Hepatocyte (in vitro differentiated cells): ENCODE measurements around the gene CCDC192. TPM values are rescaled to one million over a fixed set of nuclear protein-coding genes. Genes with fewer than 3 reads are reported as not detected.

Source experiments
- DNase-seq: peaks from one replicate; pipeline ENCODE4 v3.0.0-alpha.2; 2016; ENCODE audit warnings: low spot score
- H2AFZ ChIP-seq: fragments of 200-600 bp; sonication (generic); 2 replicates; pipeline ENCODE4 v1.6.0; 2016; ENCODE audit warnings: antibody characterized with exemption, mild to moderate bottlenecking
- H3K27ac ChIP-seq: fragments of 200-600 bp; sonication (generic); 2 replicates; pipeline ENCODE4 v1.5.1; 2016; ENCODE audit warnings: mild to moderate bottlenecking
- H3K27me3 ChIP-seq: fragments of 200-600 bp; sonication (generic); 2 replicates; pipeline ENCODE4 v1.6.1; 2016
- H3K36me3 ChIP-seq: fragments of 200-600 bp; sonication (generic); replicated peaks from 2 replicates; pipeline ENCODE4 v1.5.1; 2016; ENCODE audit warnings: low read depth; ENCODE audit not compliant: insufficient read depth
- H3K4me1 ChIP-seq: fragments of 200-600 bp; sonication (generic); 2 replicates; pipeline ENCODE4 v1.5.1; 2016; ENCODE audit warnings: mild to moderate bottlenecking, moderate library complexity; ENCODE audit not compliant: insufficient read depth
- H3K4me2 ChIP-seq: fragments of 200-600 bp; sonication (generic); 2 replicates; pipeline ENCODE4 v1.6.0; 2016
- H3K4me3 ChIP-seq: fragments of 200-600 bp; sonication (generic); 2 replicates; pipeline ENCODE4 v1.5.1; 2016; ENCODE audit warnings: mild to moderate bottlenecking
- H3K79me2 ChIP-seq: fragments of 200-600 bp; sonication (generic); 2 replicates; pipeline ENCODE4 v1.6.0; 2017; ENCODE audit warnings: mild to moderate bottlenecking
- H3K9me2 ChIP-seq: fragments of 200-600 bp; sonication (generic); replicated peaks from 2 replicates; pipeline ENCODE4 v1.6.0; 2017; ENCODE audit warnings: mild to moderate bottlenecking; ENCODE audit not compliant: insufficient read depth
- H3K9me3 ChIP-seq: fragments of 200-600 bp; sonication (generic); 2 replicates; pipeline ENCODE4 v1.5.1; 2016; ENCODE audit warnings: low read depth, mild to moderate bottlenecking
- H4K20me1 ChIP-seq: fragments of 200-600 bp; sonication (generic); 2 replicates; pipeline ENCODE4 v1.6.0; 2016; ENCODE audit warnings: mild to moderate bottlenecking; ENCODE audit not compliant: insufficient read depth, poor library complexity, severe bottlenecking
- EZH2 ChIP-seq: fragments of 200-600 bp; sonication (generic); IDR thresholded peaks from 2 replicates; pipeline ENCODE4 v1.6.1; 2016; ENCODE audit warnings: antibody characterized with exemption, mild to moderate bottlenecking, borderline replicate concordance
- EZH2phosphoT487 ChIP-seq: fragments of 200-600 bp; sonication (generic); IDR thresholded peaks from one replicate; pipeline ENCODE4 v1.6.1; 2018; ENCODE audit warnings: antibody characterized with exemption, mild to moderate bottlenecking, low read depth, moderate library complexity; ENCODE audit not compliant: unreplicated experiment, severe bottlenecking
- WGBS: methylation state at CpG from one replicate; pipeline ENCODE4 v1.1.6; 2016; ENCODE audit warnings: low lambda C conversion rate; ENCODE audit errors: missing lambda C conversion rate; 5-methylcytosine and 5-hydroxymethylcytosine counted together
- polyA plus RNA-seq: library from polyadenylated mRNA; unstranded; fragments of >200 nt; fragmentation: Nextera tagmentation; extraction: Ambion mirVana; gene quantifications from 2 replicates; pipeline ENCODE4 v1.2.1, GENCODE V29; 2016
- total RNA-seq: library from RNA; depleted of rRNA; stranded (reverse); fragments of >200 nt; gene quantifications from 2 replicates; pipeline ENCODE4 v1.2.3, GENCODE V29; 2014
- TF ChIP-seq, protein P1 (sequence below): fragments of 200-600 bp; sonication (generic); IDR thresholded peaks from 2 replicates; pipeline ENCODE4 v1.5.1; 2016; ENCODE audit warnings: antibody characterized with exemption, mild to moderate bottlenecking; ENCODE audit not compliant: poor library complexity

The CCDC192 gene
- total and polyA plus RNA-seq, 2 experiments from 2014 or later, result 0.39 TPM; not detected in 1

DNA sequence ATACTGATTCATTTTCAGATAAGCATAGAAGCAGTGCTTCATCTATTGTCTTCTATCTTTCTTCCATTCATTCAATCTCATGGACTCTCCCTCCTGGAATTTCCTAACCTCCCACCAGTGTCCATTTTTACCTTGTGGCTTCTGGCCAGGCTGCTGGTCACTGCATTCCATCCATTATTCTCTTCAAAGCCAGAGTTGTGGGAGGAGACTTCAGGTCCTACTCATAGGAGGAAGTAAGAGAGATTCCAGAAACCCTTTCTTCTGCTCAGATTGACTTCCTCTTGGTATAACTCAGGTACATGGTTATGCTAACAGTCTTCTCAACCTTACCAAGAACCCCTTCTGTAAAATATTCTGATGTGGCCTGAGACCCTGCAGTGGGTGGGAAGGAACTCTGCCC lies 227.1 kb downstream of the CCDC192 start:
- H3K9me2 ChIP-seq, result no peaks in the 10 kb centered on the region
- no peaks in the 10 kb centered on the region for H3K9me3 ChIP-seq
- H3K4me1 ChIP-seq, result no peaks in the 10 kb centered on the region
- no peak overlapping the region for H3K27ac ChIP-seq
- no peak overlapping the region for H3K4me2 ChIP-seq
- H3K27me3 ChIP-seq, result no peaks in the 10 kb centered on the region
- H3K4me3 ChIP-seq, result no peak overlapping the region
- H4K20me1 ChIP-seq, result no peaks in the 10 kb centered on the region
- H3K79me2 ChIP-seq, result no peaks in the 10 kb centered on the region
- no peaks in the 10 kb centered on the region for H3K36me3 ChIP-seq
- TF ChIP-seq EZH2phosphoT487 (no peak), EZH2 (no peak)
- TF ChIP-seq, protein P1, sequence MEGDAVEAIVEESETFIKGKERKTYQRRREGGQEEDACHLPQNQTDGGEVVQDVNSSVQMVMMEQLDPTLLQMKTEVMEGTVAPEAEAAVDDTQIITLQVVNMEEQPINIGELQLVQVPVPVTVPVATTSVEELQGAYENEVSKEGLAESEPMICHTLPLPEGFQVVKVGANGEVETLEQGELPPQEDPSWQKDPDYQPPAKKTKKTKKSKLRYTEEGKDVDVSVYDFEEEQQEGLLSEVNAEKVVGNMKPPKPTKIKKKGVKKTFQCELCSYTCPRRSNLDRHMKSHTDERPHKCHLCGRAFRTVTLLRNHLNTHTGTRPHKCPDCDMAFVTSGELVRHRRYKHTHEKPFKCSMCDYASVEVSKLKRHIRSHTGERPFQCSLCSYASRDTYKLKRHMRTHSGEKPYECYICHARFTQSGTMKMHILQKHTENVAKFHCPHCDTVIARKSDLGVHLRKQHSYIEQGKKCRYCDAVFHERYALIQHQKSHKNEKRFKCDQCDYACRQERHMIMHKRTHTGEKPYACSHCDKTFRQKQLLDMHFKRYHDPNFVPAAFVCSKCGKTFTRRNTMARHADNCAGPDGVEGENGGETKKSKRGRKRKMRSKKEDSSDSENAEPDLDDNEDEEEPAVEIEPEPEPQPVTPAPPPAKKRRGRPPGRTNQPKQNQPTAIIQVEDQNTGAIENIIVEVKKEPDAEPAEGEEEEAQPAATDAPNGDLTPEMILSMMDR, result no peak
- no peak overlapping the region for H2AFZ ChIP-seq
- DNase-seq, result no peak

DNA sequence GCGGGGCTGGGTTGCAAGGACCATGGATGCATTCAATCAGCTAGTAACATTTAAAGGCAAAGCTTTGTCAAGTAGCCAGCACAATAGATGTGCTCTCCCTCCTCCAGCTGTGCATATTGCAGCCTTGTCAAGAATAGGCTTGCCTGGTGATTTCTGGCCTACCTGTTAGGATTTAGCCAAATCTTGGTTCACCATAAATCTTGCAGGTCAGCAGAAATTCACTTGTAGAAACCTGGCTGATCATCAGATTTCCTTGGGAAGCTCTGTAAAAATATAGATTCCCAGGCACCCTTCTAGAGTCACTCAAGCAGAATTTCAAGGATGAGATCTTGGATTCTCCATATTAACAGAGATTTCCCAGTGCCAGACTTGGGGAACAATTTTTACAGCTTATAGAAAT lies 228.2 kb downstream of the CCDC192 start:
- Histone ChIP-seq H3K4me2 (no peak overlapping the region), H3K4me1 (no peaks in the 10 kb centered on the region), H4K20me1 (no peaks in the 10 kb centered on the region), H3K36me3 (no peaks in the 10 kb centered on the region), H3K79me2 (no peaks in the 10 kb centered on the region), H3K9me2 (no peaks in the 10 kb centered on the region), H3K9me3 (no peaks in the 10 kb centered on the region), H3K27me3 (no peaks in the 10 kb centered on the region), H3K4me3 (no peak overlapping the region), H3K27ac (no peak overlapping the region), H2AFZ (no peak overlapping the region)
- no peak for TF ChIP-seq EZH2
- 95% methylated on average over 1 of the region's 1 CpG for WGBS
- DNase-seq, result no peak

DNA sequence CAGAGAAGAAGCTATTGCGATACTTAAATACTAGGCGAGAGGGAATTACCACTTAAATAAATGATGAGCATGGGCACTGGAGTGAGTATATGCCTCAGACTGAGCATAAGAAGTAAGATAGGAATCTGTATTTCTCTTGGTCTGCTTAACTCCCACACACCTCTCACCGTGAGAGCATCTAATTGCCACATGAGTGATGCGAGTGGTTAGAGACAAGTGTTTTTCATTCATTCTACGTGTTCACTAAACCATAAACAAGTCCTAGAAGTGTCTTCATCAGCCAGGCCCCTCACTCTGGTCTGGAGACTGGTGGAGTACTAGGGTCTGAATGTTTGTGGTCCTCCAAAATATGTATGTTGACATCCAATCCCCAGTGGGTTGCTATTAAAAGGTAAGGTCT lies 230.2 kb downstream of the CCDC192 start:
- H3K27ac ChIP-seq, result no peak overlapping the region
- TF ChIP-seq EZH2phosphoT487 (no peak), EZH2 (no peak)
- TF ChIP-seq, protein P1, result no peak
- 72% methylated on average over 5 of the region's 5 CpGs for WGBS
- H3K4me1 ChIP-seq, result no peaks in the 10 kb centered on the region
- no peaks in the 10 kb centered on the region for H3K9me2 ChIP-seq
- H3K27me3 ChIP-seq, result no peaks in the 10 kb centered on the region
- no peak for DNase-seq
- no peaks in the 10 kb centered on the region for H3K36me3 ChIP-seq
- H3K4me3 ChIP-seq, result no peak overlapping the region
- no peaks in the 10 kb centered on the region for H4K20me1 ChIP-seq
- no peaks in the 10 kb centered on the region for H3K9me3 ChIP-seq
- H3K79me2 ChIP-seq, result no peaks in the 10 kb centered on the region
- no peak overlapping the region for H3K4me2 ChIP-seq
- H2AFZ ChIP-seq, result no peak overlapping the region

DNA sequence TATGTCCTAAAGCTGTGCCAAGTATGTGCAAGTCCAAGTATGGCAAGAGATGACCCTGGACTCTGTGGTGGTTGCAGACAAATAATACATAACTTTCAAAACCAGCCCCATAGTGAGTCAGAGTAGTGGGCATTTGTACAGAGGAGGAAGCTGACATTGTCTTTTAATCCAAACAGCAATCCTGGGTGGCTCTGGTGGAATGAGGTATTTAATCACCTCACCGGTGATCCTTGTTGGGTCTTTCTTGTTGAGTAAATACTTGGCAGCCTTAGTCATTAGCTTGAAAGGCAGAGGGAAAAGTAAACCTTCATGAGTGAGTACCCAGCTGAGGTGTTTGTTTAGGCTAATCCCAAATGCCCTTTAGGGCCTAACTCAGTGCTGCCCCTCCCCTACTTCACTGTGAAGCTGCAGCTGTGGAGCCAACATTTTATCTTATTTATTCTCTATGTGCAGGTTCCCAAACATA lies 231.6 kb downstream of the CCDC192 start:
- Histone ChIP-seq H3K27ac (peak overlapping the region; percentile 43), H3K4me2 (no peak overlapping the region), H3K27me3 (no peaks in the 10 kb centered on the region), H3K79me2 (no peaks in the 10 kb centered on the region), H2AFZ (no peak overlapping the region), H3K9me2 (no peaks in the 10 kb centered on the region), H3K4me3 (no peak overlapping the region), H4K20me1 (no peaks in the 10 kb centered on the region), H3K9me3 (no peaks in the 10 kb centered on the region), H3K4me1 (no peaks in the 10 kb centered on the region), H3K36me3 (no peaks in the 10 kb centered on the region)
- peak; percentile 70 for DNase-seq
- TF ChIP-seq, protein P1, result no peak
- no peak for TF ChIP-seq EZH2
- no peak for TF ChIP-seq EZH2phosphoT487
- WGBS, result 10% methylated on average over 1 of the region's 1 CpG
